GM13976 (cell line): ENCODE measurements around the gene PP2D1.

Source experiments
- DNase-seq: peaks from one replicate; pipeline ENCODE4 v3.0.0; 2012; ENCODE audit warnings: low spot score
- CTCF ChIP-seq: IDR thresholded peaks from 2 replicates; pipeline ENCODE4 v1.5.1; 2012; ENCODE audit warnings: borderline replicate concordance, mild to moderate bottlenecking; ENCODE audit not compliant: insufficient read depth; ENCODE audit errors: extremely low read depth, missing control alignments, control extremely low read depth
- in situ Hi-C: fragments of 300-500 bp; cut with MboI; formaldehyde crosslinking; loops from one replicate; pipeline ENCODE4 v1.12.0; 2022; ENCODE audit warnings: low sequenced_read_pairs, mixed read lengths, inconsistent platforms; ENCODE audit not compliant: unreplicated experiment

Gene PP2D1

GRCh38 chr3:20055842-20056241 lies 43.8 kb upstream of the PP2D1 start:
- in situ Hi-C loops = no loop called here

GRCh38 chr3:20055020-20055775 lies 43.1 kb upstream of the PP2D1 start:
- no peak for DNase-seq
- no peak for TF ChIP-seq CTCF
- in situ Hi-C loops = no loop called here

More at GRCh38 chr3:20055842-20056241, 43.8 kb upstream of the PP2D1 start:
- no peak for DNase-seq
- TF ChIP-seq CTCF = no peak

- in situ Hi-C loops = no loop called here
- DNase-seq = peak; percentile 27
- TF ChIP-seq CTCF = no peak
These were observed 42.5 kb upstream of the PP2D1 start for GRCh38 chr3:20054549-20054987.

GRCh38 chr3:20052851-20053250 lies 40.8 kb upstream of the PP2D1 start:
- in situ Hi-C loops = no loop called here
- TF ChIP-seq CTCF = no peak
- no peak for DNase-seq

GRCh38 chr3:20051123-20051806 lies 39.2 kb upstream of the PP2D1 start:
- DNase-seq = no peak
- TF ChIP-seq CTCF = no peak
- in situ Hi-C loops = no loop called here

GRCh38 chr3:20047976-20048883 lies 36.2 kb upstream of the PP2D1 start:
- DNase-seq = no peak
- in situ Hi-C loops = no loop called here
- TF ChIP-seq CTCF = no peak
